Measurements from ENCODE around the gene RNF20.

GRCh38 chr9:101514071-101514470 is 19.6 kb upstream of the RNF20 start:
- TF ChIP-seq POLR2A (IDR thresholded peaks at IDR 0.05; ENCODE audit: low read depth, low read length), result no peak
- TF ChIP-seq CTCF (IDR thresholded peaks at IDR 0.05; ENCODE audit: extremely low read depth in 1 of 2, insufficient read depth in 1 of 2, low read depth in 1 of 2, low read length in 2 of 2), result no peak
- no peak for TF ChIP-seq JUN (IDR thresholded peaks at IDR 0.05; ENCODE audit: borderline replicate concordance, insufficient read depth, insufficient read length, low read depth)
- no peak for TF ChIP-seq POLR2AphosphoS5 (IDR thresholded peaks at IDR 0.05; ENCODE audit: insufficient read depth, low read depth, low read length)
- TF ChIP-seq MAX (IDR thresholded peaks at IDR 0.05; ENCODE audit: insufficient read depth, insufficient read length), result no peak
- TF ChIP-seq MYC (IDR thresholded peaks at IDR 0.05; ENCODE audit: low read depth, low read length), result no peak
- no peak for TF ChIP-seq EZH2 (IDR thresholded peaks at IDR 0.05; ENCODE audit: borderline replicate concordance, low read depth, low read length, severe bottlenecking)
- TF ChIP-seq GATA2 (IDR thresholded peaks at IDR 0.05; ENCODE audit: insufficient read depth, insufficient read length, low read depth, low read length), result no peak
- no peak for TF ChIP-seq FOS (IDR thresholded peaks at IDR 0.05; ENCODE audit: borderline replicate concordance, insufficient read depth, low read length)
